ENCODE measurements around the gene ARHGEF17. TPM values are rescaled to one million over a fixed set of nuclear protein-coding genes. Genes with fewer than 3 reads are reported as not detected.

The ARHGEF17 gene
- total RNA-seq, 1 donor from 2014 or later, result 46.5 TPM

- DNase-seq (ENCODE audit: low spot score), result peak; percentile 62
Measured at GRCh38 chr11:73350908-73351636, 43.0 kb downstream of the ARHGEF17 start.

- no peak for DNase-seq (ENCODE audit: low spot score)
Measured at GRCh38 chr11:73353422-73353821, 45.3 kb downstream of the ARHGEF17 start.

GRCh38 chr11:73355109-73355508 lies 47.0 kb downstream of the ARHGEF17 start:
- no peak for DNase-seq (ENCODE audit: low spot score)

- DNase-seq (ENCODE audit: low spot score), result no peak
Measured at GRCh38 chr11:73356979-73357860, 49.1 kb downstream of the ARHGEF17 start.

GRCh38 chr11:73358071-73358470 lies 50.0 kb downstream of the ARHGEF17 start:
- DNase-seq (ENCODE audit: low spot score), result no peak

- no peak for DNase-seq (ENCODE audit: low spot score)
Measured at GRCh38 chr11:73359341-73359740, 51.3 kb downstream of the ARHGEF17 start.

- DNase-seq (ENCODE audit: low spot score), result no peak
Measured at GRCh38 chr11:73359930-73360742, 52.1 kb downstream of the ARHGEF17 start.

- no peak for DNase-seq (ENCODE audit: low spot score)
Measured at GRCh38 chr11:73360743-73361369, 52.8 kb downstream of the ARHGEF17 start.

- DNase-seq (ENCODE audit: low spot score), result no peak
Measured at GRCh38 chr11:73361953-73362776, 54.1 kb downstream of the ARHGEF17 start.

- DNase-seq (ENCODE audit: low spot score), result no peak
Measured at GRCh38 chr11:73363147-73363546, 55.1 kb downstream of the ARHGEF17 start.

GRCh38 chr11:73365352-73366264 lies 57.5 kb downstream of the ARHGEF17 start:
- no peak for DNase-seq (ENCODE audit: low spot score)

- DNase-seq (ENCODE audit: low spot score), result no peak
Measured at GRCh38 chr11:73366265-73366610, 58.2 kb downstream of the ARHGEF17 start.

- no peak for DNase-seq (ENCODE audit: low spot score)
Measured at GRCh38 chr11:73366953-73367352, 58.9 kb downstream of the ARHGEF17 start.

GRCh38 chr11:73367482-73368024 lies 59.5 kb downstream of the ARHGEF17 start:
- DNase-seq (ENCODE audit: low spot score), result no peak

GRCh38 chr11:73372375-73372993 lies 64.4 kb downstream of the ARHGEF17 start:
- no peak for DNase-seq (ENCODE audit: low spot score)

- DNase-seq (ENCODE audit: low spot score), result no peak
Measured at GRCh38 chr11:73374151-73374550, 66.1 kb downstream of the ARHGEF17 start.

- no peak for DNase-seq (ENCODE audit: low spot score)
Measured at GRCh38 chr11:73375830-73376159, 67.7 kb downstream of the ARHGEF17 start.

GRCh38 chr11:73376160-73376802 lies 68.2 kb downstream of the ARHGEF17 start, which contains the start of gene RELT:
Gene RELT, plus strand, starts transcription at chr11:73376399. Its CDS starts 12,738 bp downstream, at chr11:73389137.
- DNase-seq (ENCODE audit: low spot score), result peak; percentile 94

Measured in umbilical cord (tissue), 2 donors.